DMS153 (cell line): ENCODE measurements around the gene PEX11G.
"Not testable (repeated sequence)": the region's sequence is repeated elsewhere in the genome, so short reads cannot be mapped to it uniquely, and the experiment has no call there.

Experiments
- DNase-seq: peaks from one replicate; lab custom pipeline; 2025; lab: John Stamatoyannopoulos, UW

PEX11G gene

GRCh38 chr19:7433456-7433855 lies 55.4 kb downstream of the PEX11G start:
- not testable (repeated sequence) for DNase-seq

DNA sequence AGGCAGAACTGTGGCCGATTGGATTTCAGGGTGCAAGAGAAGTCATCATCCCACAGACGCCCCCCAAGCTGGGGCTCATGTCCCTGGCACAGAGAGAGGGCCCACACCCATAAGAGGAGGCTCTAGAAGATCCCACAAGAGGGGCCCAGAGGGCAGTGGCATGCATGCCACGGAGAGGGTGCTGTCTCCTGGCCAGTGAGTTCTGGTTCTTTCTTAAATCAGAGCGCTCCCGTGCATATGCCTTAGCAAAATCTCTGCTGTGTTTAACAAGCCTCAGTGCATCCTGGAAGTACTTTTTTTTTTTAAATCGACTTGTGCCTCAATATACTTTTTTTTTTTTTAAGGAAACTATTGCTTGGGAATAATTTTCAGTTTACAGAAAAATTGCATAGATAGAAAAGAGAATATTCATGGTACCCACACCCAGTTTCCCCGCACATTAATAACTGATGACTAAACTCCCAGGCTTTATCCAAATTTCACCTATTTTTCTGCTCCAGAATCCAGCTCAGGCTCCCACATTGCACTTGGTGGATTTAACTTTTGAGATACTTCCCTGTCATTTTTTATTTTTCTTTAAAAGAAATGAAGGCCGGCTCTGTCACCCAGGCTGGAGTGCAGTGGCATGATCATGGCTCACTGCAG lies 59.1 kb downstream of the PEX11G start:
- no peak for DNase-seq

- DNase-seq = no peak
Measured at GRCh38 chr19:7428651-7429113, 60.2 kb downstream of the PEX11G start.

- no peak for DNase-seq
Measured at GRCh38 chr19:7427944-7428343, 60.9 kb downstream of the PEX11G start.

GRCh38 chr19:7426986-7427385 lies 61.8 kb downstream of the PEX11G start:
- DNase-seq = no peak
